B cell (primary cell): ENCODE results near the gene NEURL2. TPM values are rescaled to one million over a fixed set of nuclear protein-coding genes. Genes with fewer than 3 reads are reported as not detected.

Experiments used
- ATAC-seq: fragments of 200-7000 bp; cut with Tn5 transposase; one replicate; pipeline ENCODE4 v1.10.0; 2021; ENCODE audit warnings: low read depth, mild to moderate bottlenecking, moderate number of reproducible peaks, moderate library complexity
- CTCF ChIA-PET: fragments of 350-600 bp; sonication (Branson Sonifier 250); formaldehyde crosslinking; loops from one replicate; lab custom pipeline; 2021; ENCODE audit warnings: antibody characterized with exemption, inconsistent platforms; lab: Charles Lee
- POLR2A ChIA-PET: fragments of 350-600 bp; sonication (Branson Sonifier 250); formaldehyde crosslinking; loops from one replicate; lab custom pipeline; 2021; ENCODE audit warnings: antibody characterized with exemption; lab: Charles Lee
- DNase-seq: peaks from one replicate; pipeline ENCODE4 v3.0.0; 2013
- H2AFZ ChIP-seq: 2 replicates; pipeline ENCODE4 v1.6.1; 2012; ENCODE audit warnings: mild to moderate bottlenecking, low read depth, low read length; ENCODE audit not compliant: insufficient read depth, poor library complexity, severe bottlenecking
- H3K27ac ChIP-seq, 2 donors: 1 replicate in 1 of 2; 2 replicates in 1 of 2; pipeline ENCODE4 v1.5.1; 2012 to 2013; ENCODE audit warnings: low read length in 2 of 2, mild to moderate bottlenecking in 2 of 2, moderate library complexity in 1 of 2
- H3K27me3 ChIP-seq, 4 experiments: fragments of 200-600 bp in 1 of 4; sonication (generic) in 1 of 4; replicated peaks in 1 of 4; 1 replicate in 2 of 4; 2 replicates in 2 of 4; pipeline versions ENCODE4 v1.6.1 to v1.7.0; 2013 to 2016; ENCODE audit warnings: low read length in 3 of 4, mild to moderate bottlenecking in 2 of 4, mixed read lengths in 1 of 4, moderate library complexity in 1 of 4; ENCODE audit not compliant: insufficient read depth in 4 of 4, control insufficient read depth in 3 of 4; ENCODE audit errors: control extremely low read depth in 1 of 4
- H3K36me3 ChIP-seq, 2 experiments: replicated peaks in 1 of 2; 1 replicate in 1 of 2; 2 replicates in 1 of 2; pipeline versions ENCODE4 v1.6.1 to v1.7.1; 2013; ENCODE audit warnings: low read length in 1 of 2; ENCODE audit not compliant: insufficient read depth in 2 of 2, control insufficient read depth in 1 of 2; ENCODE audit errors: control extremely low read depth in 1 of 2, extremely low read depth in 1 of 2
- H3K4me1 ChIP-seq, 2 donors: fragments of 200-600 bp in 1 of 2; sonication (generic) in 1 of 2; 1 replicate in 1 of 2; 2 replicates in 1 of 2; pipeline versions ENCODE4 v1.5.1 to v1.6.1; 2013 to 2017; ENCODE audit warnings: low read length in 2 of 2; ENCODE audit not compliant: control insufficient read depth in 2 of 2, insufficient read depth in 2 of 2
- H3K4me2 ChIP-seq: replicated peaks from 2 replicates; pipeline ENCODE3; 2012; ENCODE audit warnings: mild to moderate bottlenecking, low read depth, low read length; ENCODE audit not compliant: poor library complexity, severe bottlenecking
- H3K4me3 ChIP-seq, 5 experiments: fragments of 200-600 bp in 1 of 5; sonication (generic) in 1 of 5; 1 replicate in 3 of 5; 2 replicates in 2 of 5; pipeline versions ENCODE4 v1.5.1 to v1.7.0; 2011 to 2016; ENCODE audit warnings: low read length in 4 of 5, mild to moderate bottlenecking in 4 of 5, low read depth in 2 of 5, control low read depth in 1 of 5, moderate library complexity in 1 of 5; ENCODE audit not compliant: insufficient read depth in 1 of 5; ENCODE audit errors: control extremely low read depth in 1 of 5, extremely low read depth in 1 of 5
- H3K79me2 ChIP-seq: fragments of 200-600 bp; sonication (generic); one replicate; pipeline ENCODE4 v1.6.0; 2016; ENCODE audit warnings: low read length; ENCODE audit not compliant: control insufficient read depth, insufficient read depth
- H3K9ac ChIP-seq: fragments of 200-600 bp; sonication (generic); 2 replicates; pipeline ENCODE4 v1.6.1; 2017; ENCODE audit warnings: mild to moderate bottlenecking, low read length, moderate library complexity
- H3K9me3 ChIP-seq, 3 donors: one replicate each; pipeline versions ENCODE4 v1.6.1 to v1.7.1; 2013; ENCODE audit warnings: low read length in 2 of 3; ENCODE audit not compliant: control insufficient read depth in 2 of 3, insufficient read depth in 1 of 3; ENCODE audit errors: control extremely low read depth in 1 of 3
- H4K20me1 ChIP-seq: 2 replicates; pipeline ENCODE4 v1.6.0; 2012; ENCODE audit warnings: mild to moderate bottlenecking, low read length; ENCODE audit not compliant: insufficient read depth, control insufficient read depth, poor library complexity, severe bottlenecking
- H3K27ac Mint-ChIP-seq: one replicate; pipeline ENCODE4 v1.8.0; 2021; ENCODE audit warnings: mixed read lengths
- H3K27me3 Mint-ChIP-seq: one replicate; pipeline ENCODE4 v1.8.0; 2021; ENCODE audit warnings: mixed read lengths
- H3K4me1 Mint-ChIP-seq: one replicate; pipeline ENCODE4 v1.8.0; 2021; ENCODE audit warnings: mixed read lengths
- H3K4me3 Mint-ChIP-seq: one replicate; pipeline ENCODE4 v1.8.0; 2021; ENCODE audit warnings: mixed read lengths
- H3K9me3 Mint-ChIP-seq: one replicate; pipeline ENCODE4 v1.8.0; 2022; ENCODE audit warnings: mixed read lengths; ENCODE audit not compliant: insufficient read depth
- CTCF ChIP-seq: fragments of 200-600 bp; IDR thresholded peaks from one replicate; pipeline ENCODE4 v1.8.0; 2022; ENCODE audit warnings: antibody characterized with exemption, mild to moderate bottlenecking
- EZH2 ChIP-seq: IDR thresholded peaks from 2 replicates; pipeline ENCODE4 v1.6.1; 2012; ENCODE audit warnings: borderline replicate concordance, low read depth, mild to moderate bottlenecking, moderate library complexity, low read length; ENCODE audit not compliant: insufficient read depth, poor library complexity, severe bottlenecking
- WGBS: methylation state at CpG from one replicate; pipeline ENCODE4 v1.1.5; 2013; ENCODE audit warnings: missing lambda C conversion rate; ENCODE audit not compliant: insufficient coverage; 5-methylcytosine and 5-hydroxymethylcytosine counted together
- intact Hi-C: fragments of 100-400 bp; cut with micrococcal nuclease; formaldehyde crosslinking; loops from one replicate; pipeline ENCODE4 v1.10.0; 2022
- polyA plus RNA-seq: library from polyadenylated mRNA; depleted of rRNA; stranded (reverse); fragments of >200 nt; gene quantifications from 2 replicates; pipeline ENCODE4 v1.2.3, GENCODE V29; 2012
- total RNA-seq, 2 donors: library from RNA; stranded (reverse); fragments of 120-200 nt in 1 of 2; gene quantifications; 1 replicate in 1 of 2; 2 replicates in 1 of 2; pipeline versions ENCODE4 v1.2.3 to v1.2.4, GENCODE V29; 2013 to 2022

NEURL2 gene
- total and polyA plus RNA-seq, 2 donors (not counting 1 experiment from before 2014, with no cell fraction given): 3.3 to 5.4 TPM

- no peaks in the 10 kb centered on the region for H3K27me3 ChIP-seq
- no peak for ATAC-seq
- peaks cover 0 to 7% of the 10 kb centered on the region in 2 donors for H3K4me1 ChIP-seq
- TF ChIP-seq CTCF (no peak), EZH2 (no peak)
- 69% methylated on average over 11 of the region's 16 CpGs for WGBS
- no peaks in the 10 kb centered on the region for H3K9me3 ChIP-seq
- Mint-ChIP-seq H3K27ac (no peak overlapping the region), H3K4me1 (peaks cover 9% of the 10 kb centered on the region), H3K4me3 (no peak overlapping the region), H3K9me3 (no peaks in the 10 kb centered on the region), H3K27me3 (no peaks in the 10 kb centered on the region)
- H3K9ac ChIP-seq: no peak overlapping the region
- no peaks in the 10 kb centered on the region for H3K79me2 ChIP-seq
- no peak overlapping the region for H2AFZ ChIP-seq
- H3K36me3 ChIP-seq: no peaks in the 10 kb centered on the region
- no peak overlapping the region for H3K4me3 ChIP-seq
- intact Hi-C loops: no loop called here
- POLR2A ChIA-PET: no interaction called here
- no peak for DNase-seq
- H3K27ac ChIP-seq: no peak overlapping the region
- CTCF ChIA-PET: interaction anchor here (1.0 kb wide), 1 partner anchor 17 kb away, joined by 7 read pairs; no protein-coding TSS in a partner anchor
- no peaks in the 10 kb centered on the region for H4K20me1 ChIP-seq
- no peak overlapping the region for H3K4me2 ChIP-seq
Measured at GRCh38 chr20:45904583-45905504, 13.8 kb upstream of the NEURL2 start.

- H3K27ac Mint-ChIP-seq: no peak overlapping the region
- DNase-seq (no peak), ATAC-seq (no peak)
- peaks cover 0 to 7% of the 10 kb centered on the region in 2 donors for H3K4me1 ChIP-seq
- no peak overlapping the region for H3K27ac ChIP-seq
- H4K20me1 ChIP-seq: no peaks in the 10 kb centered on the region
- intact Hi-C loops: no loop called here
- WGBS: 82% methylated on average over 14 of the region's 14 CpGs
- no peak overlapping the region for H3K9ac ChIP-seq
- no peaks in the 10 kb centered on the region for H3K9me3 Mint-ChIP-seq
- no peaks in the 10 kb centered on the region for H3K27me3 ChIP-seq
- TF ChIP-seq EZH2 (no peak), CTCF (no peak)
- H3K27me3 Mint-ChIP-seq: no peaks in the 10 kb centered on the region
- no peaks in the 10 kb centered on the region for H3K79me2 ChIP-seq
- H3K4me3 Mint-ChIP-seq: no peak overlapping the region
- H2AFZ ChIP-seq: no peak overlapping the region
- ChIA-PET CTCF (interaction anchor here (0.6 to 1.4 kb wide), 2 partner anchors 68 to 204 kb away, joined by 3 to 4 read pairs; no protein-coding TSS in a partner anchor), POLR2A (no interaction called here)
- no peak overlapping the region for H3K4me2 ChIP-seq
- H3K36me3 ChIP-seq: peaks cover 0 to 8% of the 10 kb centered on the region in 2 experiments
- H3K9me3 ChIP-seq: no peaks in the 10 kb centered on the region
- H3K4me3 ChIP-seq: no peak overlapping the region
- peaks cover 9% of the 10 kb centered on the region for H3K4me1 Mint-ChIP-seq
Measured at GRCh38 chr20:45902199-45902701, 11.2 kb upstream of the NEURL2 start.
